ENCODE measurements around the gene MS4A10. TPM values are rescaled to one million over a fixed set of nuclear protein-coding genes. Genes with fewer than 3 reads are reported as not detected.

The MS4A10 gene
- total RNA-seq, 1 donor from 2014 or later: not detected

DNA sequence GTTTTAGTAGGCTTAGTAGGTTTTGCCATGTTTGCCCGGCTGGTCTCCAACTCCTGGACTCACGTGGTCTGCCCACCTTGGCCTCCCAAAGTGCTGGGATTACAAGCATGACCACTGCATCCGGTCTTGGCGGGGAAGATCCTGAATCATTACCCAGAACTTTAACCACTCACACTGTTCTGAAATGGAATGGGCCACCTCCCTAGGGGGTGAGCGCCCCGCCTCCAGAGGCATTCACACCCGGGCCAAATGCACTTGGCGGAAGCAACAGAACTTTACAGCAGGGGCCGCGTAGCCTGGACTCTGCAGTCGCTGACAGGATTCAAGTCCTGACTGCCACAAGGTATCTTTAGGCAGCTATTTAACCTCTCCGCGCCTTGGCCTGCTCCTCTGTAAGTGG is 62.1 kb downstream of the MS4A10 start:
- no peak overlapping the region for H3K27ac Mint-ChIP-seq (ENCODE audit: unreplicated experiment)
- no peak overlapping the region for H3K4me3 Mint-ChIP-seq (ENCODE audit: unreplicated experiment)
- H3K36me3 Mint-ChIP-seq (ENCODE audit: unreplicated experiment): no peaks in the 10 kb centered on the region

DNA sequence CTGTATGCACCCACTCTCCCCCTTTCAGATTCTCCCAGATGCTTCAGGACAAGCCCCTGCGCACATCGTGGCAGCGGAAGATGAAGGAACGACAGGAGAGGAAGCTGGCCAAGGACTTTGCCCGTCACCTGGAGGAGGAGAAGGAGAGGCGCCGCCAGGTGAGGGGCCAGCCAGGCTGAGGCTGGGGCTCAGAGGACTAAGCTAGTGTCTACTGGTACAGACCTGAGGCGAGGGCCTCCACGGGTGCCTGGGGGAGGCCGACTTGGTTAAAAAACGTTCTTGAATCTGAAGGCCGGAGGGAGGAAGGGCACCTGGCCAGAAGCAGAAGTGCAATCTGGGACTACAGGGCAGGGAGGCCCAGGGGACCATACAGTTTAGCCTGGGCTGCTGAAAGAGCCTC is 62.8 kb downstream of the MS4A10 start:
- no peak overlapping the region for H3K4me3 Mint-ChIP-seq (ENCODE audit: unreplicated experiment)
- DNase-seq: no peak
- H3K9me3 Mint-ChIP-seq (ENCODE audit: unreplicated experiment): peaks cover 2% of the 10 kb centered on the region
- no peak overlapping the region for H3K27ac Mint-ChIP-seq (ENCODE audit: unreplicated experiment)
- H3K4me1 Mint-ChIP-seq (ENCODE audit: low read depth, unreplicated experiment): peaks cover 26% of the 10 kb centered on the region
- TF ChIP-seq, protein P1, sequence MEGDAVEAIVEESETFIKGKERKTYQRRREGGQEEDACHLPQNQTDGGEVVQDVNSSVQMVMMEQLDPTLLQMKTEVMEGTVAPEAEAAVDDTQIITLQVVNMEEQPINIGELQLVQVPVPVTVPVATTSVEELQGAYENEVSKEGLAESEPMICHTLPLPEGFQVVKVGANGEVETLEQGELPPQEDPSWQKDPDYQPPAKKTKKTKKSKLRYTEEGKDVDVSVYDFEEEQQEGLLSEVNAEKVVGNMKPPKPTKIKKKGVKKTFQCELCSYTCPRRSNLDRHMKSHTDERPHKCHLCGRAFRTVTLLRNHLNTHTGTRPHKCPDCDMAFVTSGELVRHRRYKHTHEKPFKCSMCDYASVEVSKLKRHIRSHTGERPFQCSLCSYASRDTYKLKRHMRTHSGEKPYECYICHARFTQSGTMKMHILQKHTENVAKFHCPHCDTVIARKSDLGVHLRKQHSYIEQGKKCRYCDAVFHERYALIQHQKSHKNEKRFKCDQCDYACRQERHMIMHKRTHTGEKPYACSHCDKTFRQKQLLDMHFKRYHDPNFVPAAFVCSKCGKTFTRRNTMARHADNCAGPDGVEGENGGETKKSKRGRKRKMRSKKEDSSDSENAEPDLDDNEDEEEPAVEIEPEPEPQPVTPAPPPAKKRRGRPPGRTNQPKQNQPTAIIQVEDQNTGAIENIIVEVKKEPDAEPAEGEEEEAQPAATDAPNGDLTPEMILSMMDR (IDR thresholded peaks at IDR 0.05; ENCODE audit: partially characterized antibody, unreplicated experiment): no peak
- H3K36me3 Mint-ChIP-seq (ENCODE audit: unreplicated experiment): no peaks in the 10 kb centered on the region
- peaks cover 4% of the 10 kb centered on the region for H3K27me3 Mint-ChIP-seq (ENCODE audit: unreplicated experiment)

More for the DNA sequence above, 62.1 kb downstream of the MS4A10 start:
- no peak for DNase-seq
- Mint-ChIP-seq H3K27me3 (ENCODE audit: unreplicated experiment) (peaks cover 4% of the 10 kb centered on the region), H3K4me1 (ENCODE audit: low read depth, unreplicated experiment) (peaks cover 30% of the 10 kb centered on the region), H3K9me3 (ENCODE audit: unreplicated experiment) (peaks cover 2% of the 10 kb centered on the region)
- TF ChIP-seq, protein P1 (IDR thresholded peaks at IDR 0.05; ENCODE audit: partially characterized antibody, unreplicated experiment): no peak

DNA sequence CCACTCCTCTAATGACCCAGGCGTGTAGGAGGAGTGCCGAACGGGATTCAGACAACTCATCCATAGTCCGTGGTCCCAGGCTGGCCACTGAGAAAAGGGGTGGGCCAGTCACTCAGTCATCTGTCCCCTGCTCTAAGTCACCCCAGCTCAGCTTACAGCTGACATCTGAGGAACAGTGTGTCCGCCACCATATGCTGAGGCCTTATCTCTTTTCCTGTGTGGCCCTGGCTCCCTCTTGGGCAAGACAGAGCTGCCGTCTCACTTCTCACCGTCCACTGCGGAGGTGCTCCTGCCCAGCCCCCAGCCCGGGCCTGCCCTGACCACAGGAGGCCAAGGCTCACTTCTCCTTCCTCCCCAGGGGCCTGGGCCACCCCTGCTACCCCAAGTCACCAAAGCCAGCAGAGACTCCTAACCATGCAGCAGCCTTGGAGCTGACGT is 63.6 kb downstream of the MS4A10 start:
- H3K36me3 Mint-ChIP-seq (ENCODE audit: unreplicated experiment): no peaks in the 10 kb centered on the region
- TF ChIP-seq, protein P1 (IDR thresholded peaks at IDR 0.05; ENCODE audit: partially characterized antibody, unreplicated experiment): no peak
- DNase-seq: no peak

DNA sequence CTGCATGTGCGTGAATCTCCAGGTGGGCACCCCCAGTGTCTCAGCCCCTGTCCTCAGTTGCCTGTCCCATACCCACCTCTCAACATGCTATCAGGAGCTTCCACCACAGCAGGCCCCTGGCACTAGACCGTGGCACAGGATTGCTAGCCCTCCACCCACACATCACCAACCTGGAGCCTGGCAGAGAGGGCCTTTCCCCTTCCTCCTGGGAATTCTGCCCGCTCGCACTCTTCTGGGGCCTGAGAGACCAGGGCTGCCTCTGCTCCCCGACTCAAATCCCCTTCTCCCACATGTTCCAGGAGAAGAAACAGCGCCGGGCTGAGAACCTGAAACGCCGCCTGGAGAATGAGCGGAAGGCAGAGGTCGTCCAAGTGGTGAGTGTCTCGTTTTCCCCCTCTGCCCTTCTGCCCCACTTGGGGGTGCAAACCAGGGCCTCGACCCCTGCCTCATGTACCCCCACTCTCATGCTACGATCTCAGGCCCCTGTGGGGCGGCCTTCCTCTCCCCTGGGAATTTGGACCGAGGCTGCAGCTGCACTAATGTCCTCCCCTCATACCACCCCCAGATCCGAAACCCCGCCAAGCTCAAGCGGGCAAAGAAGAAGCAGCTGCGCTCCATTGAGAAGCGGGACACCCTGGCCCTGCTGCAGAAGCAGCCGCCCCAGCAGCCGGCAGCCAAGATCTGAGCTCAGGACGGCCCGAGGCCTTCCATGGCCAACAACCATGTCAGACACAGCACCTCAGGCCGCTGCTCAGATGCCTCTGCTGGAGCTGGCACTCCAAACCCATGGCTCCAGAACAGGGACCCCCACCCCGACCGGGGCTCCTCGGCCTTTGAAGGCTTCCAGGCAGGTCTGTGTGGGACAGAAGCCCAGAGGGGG is 64.7 kb downstream of the MS4A10 start:
- Mint-ChIP-seq H3K27me3 (ENCODE audit: unreplicated experiment) (peaks cover 5% of the 10 kb centered on the region), H3K4me3 (ENCODE audit: unreplicated experiment) (no peak overlapping the region), H3K36me3 (ENCODE audit: unreplicated experiment) (no peaks in the 10 kb centered on the region), H3K9me3 (ENCODE audit: unreplicated experiment) (no peaks in the 10 kb centered on the region), H3K4me1 (ENCODE audit: low read depth, unreplicated experiment) (peaks cover 9% of the 10 kb centered on the region), H3K27ac (ENCODE audit: unreplicated experiment) (no peak overlapping the region)
- TF ChIP-seq, protein P1 (IDR thresholded peaks at IDR 0.05; ENCODE audit: partially characterized antibody, unreplicated experiment): no peak
- DNase-seq: no peak

More for the DNA sequence above, 63.6 kb downstream of the MS4A10 start:
- Mint-ChIP-seq H3K4me3 (ENCODE audit: unreplicated experiment) (peak overlapping the region; percentile 28), H3K9me3 (ENCODE audit: unreplicated experiment) (no peaks in the 10 kb centered on the region), H3K27me3 (ENCODE audit: unreplicated experiment) (peaks cover 6% of the 10 kb centered on the region), H3K4me1 (ENCODE audit: low read depth, unreplicated experiment) (peaks cover 17% of the 10 kb centered on the region), H3K27ac (ENCODE audit: unreplicated experiment) (peak overlapping the region; percentile 2)

Other genes starting within 250 kb of the MS4A10 start
- not detected for gene MS4A8, start 85.7 kb upstream of the MS4A10 start, total RNA-seq (ENCODE audit: unreplicated experiment)
- not detected for gene MS4A18, start 60.6 kb upstream of the MS4A10 start, total RNA-seq (ENCODE audit: unreplicated experiment)
- gene MS4A15, start 28.5 kb upstream of the MS4A10 start, total RNA-seq (ENCODE audit: unreplicated experiment): not detected
- 12.7 TPM for gene CCDC86, start 56.8 kb downstream of the MS4A10 start, total RNA-seq (ENCODE audit: unreplicated experiment)
- gene PTGDR2, start 70.6 kb downstream of the MS4A10 start, total RNA-seq (ENCODE audit: unreplicated experiment): 0.32 TPM
- gene ZP1, start 82.2 kb downstream of the MS4A10 start, total RNA-seq (ENCODE audit: unreplicated experiment): not detected
- 74.4 TPM for gene PRPF19, start 121.3 kb downstream of the MS4A10 start, total RNA-seq (ENCODE audit: unreplicated experiment)
- gene TMEM109, start 128.8 kb downstream of the MS4A10 start, total RNA-seq (ENCODE audit: unreplicated experiment): 4.0 TPM
- gene TMEM132A, start 139.1 kb downstream of the MS4A10 start, total RNA-seq (ENCODE audit: unreplicated experiment): 664 TPM
- 4.4 TPM for gene SLC15A3, start 166.8 kb downstream of the MS4A10 start, total RNA-seq (ENCODE audit: unreplicated experiment)
- gene CD6, start 186.3 kb downstream of the MS4A10 start, total RNA-seq (ENCODE audit: unreplicated experiment): not detected